HG02981 (cell line): Measurements from ENCODE around the gene NTM.

Source experiments
- ATAC-seq: cut with Tn5 transposase; IDR thresholded peaks from one replicate; pipeline ENCODE4 v1.9.1; 2021; ENCODE audit warnings: mild to moderate bottlenecking, moderate library complexity; ENCODE audit not compliant: unreplicated experiment

Gene NTM

DNA sequence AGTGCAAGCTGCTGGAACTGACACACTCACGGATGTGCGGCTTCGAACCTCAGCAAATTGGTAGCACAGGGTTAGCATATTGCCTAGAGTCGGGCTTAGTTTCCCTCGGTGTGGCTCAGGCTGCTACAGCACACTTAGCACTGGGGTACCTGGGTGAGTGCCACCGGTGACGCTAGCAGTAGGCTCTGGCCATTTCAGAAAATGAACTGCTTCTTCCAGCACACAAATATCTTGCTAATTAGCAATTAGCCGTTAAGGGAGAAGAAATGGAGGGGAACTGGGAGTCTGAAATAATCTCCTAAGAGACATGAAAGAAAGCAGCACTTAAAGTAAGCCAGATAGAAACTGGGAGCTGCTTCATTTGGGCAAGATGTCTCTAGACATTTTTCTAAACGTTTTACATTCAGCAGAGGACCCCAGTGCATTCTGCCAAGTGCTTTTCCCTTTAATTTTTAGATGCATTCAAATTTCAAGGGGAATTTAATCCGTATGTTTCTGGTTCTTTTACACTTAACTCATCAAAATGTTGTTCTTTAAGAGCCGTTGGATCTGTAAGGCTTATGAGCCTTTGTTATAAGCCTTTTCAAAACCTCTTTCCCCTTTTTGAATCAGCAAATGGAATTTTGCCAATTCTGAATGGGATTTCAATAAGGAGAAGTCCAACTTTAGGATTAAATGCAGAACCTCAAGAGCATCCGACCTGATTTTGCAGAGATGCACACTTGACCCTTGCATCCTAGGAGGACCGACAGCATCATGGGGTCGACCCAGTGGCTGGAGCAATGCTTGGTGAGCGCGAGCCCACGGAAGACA is 708.1 kb downstream of the NTM start:
- no peak for ATAC-seq

DNA sequence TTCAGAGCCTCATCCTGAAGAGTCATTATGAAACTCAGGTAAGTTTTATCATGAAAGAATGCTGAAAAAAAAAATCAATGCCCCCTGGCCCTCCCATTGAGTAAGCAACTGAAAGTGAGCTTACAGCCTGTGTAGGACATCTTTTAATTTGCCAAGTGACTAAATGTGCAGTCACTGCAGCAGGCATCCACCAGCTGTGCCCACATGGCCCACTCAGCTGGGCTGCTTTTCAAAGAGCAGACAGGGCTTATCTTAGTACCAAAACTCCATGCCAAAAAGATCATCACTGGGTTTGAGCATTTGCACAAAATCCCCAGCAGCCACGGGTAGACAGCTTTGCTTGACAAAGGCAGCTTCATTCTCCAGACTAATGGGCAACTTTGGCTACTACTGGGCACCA is 709.7 kb downstream of the NTM start:
- no peak for ATAC-seq

DNA sequence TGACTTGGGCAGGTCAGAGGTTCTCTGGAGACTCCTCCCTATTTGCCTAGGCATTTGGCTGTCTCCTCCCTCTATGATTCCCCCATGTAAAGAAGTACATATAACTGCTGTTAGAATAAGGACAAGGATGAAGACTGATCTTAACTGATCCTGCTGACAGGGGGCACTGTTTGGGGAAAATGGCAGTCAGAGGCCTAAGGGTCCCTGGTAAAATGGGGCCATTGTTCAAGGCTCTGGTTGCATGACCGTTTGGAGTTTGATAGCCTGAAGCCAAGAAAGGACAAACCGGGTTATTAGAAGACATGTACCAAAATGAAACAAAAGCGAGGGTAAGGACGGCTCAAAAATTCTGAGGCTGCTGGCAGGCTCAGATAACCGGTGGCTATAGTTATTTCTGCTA is 712.2 kb downstream of the NTM start:
- ATAC-seq = no peak

DNA sequence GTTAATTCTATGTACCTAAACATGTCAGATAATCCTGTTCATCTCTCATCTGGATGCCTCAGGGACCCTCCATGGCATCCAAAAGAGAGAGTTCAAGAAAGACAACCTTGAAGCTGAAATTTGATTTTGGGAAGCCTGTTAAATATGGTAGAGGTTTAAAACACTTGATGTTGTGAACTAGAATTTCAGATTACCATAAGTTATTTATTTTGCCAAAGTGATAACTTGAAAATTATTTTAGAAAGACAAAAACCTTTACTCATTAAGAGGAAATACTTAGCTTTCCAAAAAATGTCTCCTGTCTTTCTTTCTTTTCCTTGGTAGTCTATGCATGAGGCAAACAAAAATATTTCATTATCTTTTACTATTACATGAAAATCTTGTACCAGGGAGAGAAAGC is 714.0 kb downstream of the NTM start:
- no peak for ATAC-seq

DNA sequence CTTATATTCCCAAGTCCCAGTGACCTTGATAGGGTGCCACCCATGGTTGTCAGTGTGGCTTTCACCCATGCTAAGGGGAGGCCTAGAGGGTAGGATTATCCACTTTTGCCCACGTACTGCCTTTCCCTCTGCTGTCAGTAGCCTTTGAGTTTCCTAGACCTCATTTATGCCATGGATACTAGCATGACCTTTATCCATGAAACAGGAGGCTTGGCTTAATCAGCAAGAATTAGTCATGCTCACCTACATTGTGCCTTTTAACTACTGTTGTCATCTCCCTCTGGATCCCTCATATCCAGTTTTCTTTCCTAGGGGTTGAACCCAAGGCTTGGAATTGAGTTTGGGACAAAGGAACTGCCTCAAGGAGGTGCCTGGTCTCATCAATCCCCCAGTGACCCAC is 716.7 kb downstream of the NTM start:
- no peak for ATAC-seq

DNA sequence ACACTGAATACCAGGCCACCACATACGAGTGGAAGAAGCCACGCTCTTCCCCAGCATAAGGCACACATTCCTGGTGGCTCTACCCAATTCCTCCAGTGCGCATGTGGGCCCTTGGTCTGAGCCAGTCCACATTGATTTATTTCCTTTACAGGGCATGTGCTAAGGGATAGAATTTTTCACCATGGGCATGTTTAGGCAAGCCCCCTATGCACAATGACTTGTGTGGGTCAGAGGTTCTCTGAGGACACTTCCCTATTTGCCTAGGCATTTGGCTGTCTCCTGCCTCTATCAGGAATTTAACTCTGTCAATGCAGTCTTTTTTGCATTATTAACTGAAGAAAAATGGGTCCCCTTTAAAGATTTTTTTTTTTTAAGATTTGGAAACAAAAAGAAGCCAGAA is 718.1 kb downstream of the NTM start:
- ATAC-seq = no peak

DNA sequence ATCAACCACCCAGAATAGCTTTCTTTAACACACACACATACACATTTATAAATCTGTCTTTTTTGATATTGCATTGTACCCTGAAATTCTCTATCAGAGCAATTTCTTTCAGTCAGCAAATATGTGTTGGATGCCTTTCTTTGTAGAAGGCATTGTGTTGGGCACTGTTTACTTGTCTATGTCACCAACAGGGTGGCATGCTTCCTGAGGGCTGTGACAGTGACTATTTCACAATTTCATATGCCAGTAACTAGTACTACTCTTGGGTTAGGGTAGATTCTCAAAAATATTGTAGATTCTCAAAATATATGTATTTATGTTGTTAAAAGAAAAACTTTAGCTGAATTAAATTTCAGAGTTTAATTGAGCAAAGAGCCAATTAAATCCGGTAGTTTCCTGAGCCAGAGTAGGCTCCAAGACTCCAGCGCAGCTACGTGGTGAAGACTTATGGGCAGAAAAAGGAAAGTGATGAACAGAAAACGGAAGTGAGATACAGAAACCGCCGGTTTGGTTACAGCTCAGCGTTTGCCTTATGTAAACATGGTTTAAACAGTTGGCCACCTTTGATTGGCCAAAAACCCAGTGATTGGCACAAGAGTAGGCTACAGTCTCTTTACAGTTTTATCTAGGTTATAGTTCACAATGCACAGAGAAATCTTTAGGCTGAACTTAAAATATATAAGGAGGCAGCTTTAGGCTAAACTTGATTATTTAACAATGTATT is 723.3 kb downstream of the NTM start:
- ATAC-seq = no peak

DNA sequence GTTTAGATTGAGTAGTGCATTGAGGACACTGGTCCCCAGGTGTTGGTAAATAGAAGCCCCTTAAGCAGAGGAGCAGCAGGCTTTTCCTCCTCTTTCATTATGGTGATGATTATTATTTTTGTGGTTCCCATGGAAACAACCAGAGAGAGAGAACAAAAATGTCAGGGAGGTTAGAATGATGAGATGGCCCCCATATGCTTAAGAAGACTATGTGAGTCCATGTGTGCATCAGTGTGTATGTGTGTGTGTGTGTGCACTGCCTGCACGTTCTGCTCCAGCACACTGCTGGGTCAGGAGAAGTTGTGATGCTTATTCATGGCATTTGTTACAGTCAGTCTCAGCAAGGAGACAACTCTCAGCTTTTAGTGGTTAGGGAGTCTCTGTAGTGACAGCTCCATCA is 724.2 kb downstream of the NTM start:
- no peak for ATAC-seq

DNA sequence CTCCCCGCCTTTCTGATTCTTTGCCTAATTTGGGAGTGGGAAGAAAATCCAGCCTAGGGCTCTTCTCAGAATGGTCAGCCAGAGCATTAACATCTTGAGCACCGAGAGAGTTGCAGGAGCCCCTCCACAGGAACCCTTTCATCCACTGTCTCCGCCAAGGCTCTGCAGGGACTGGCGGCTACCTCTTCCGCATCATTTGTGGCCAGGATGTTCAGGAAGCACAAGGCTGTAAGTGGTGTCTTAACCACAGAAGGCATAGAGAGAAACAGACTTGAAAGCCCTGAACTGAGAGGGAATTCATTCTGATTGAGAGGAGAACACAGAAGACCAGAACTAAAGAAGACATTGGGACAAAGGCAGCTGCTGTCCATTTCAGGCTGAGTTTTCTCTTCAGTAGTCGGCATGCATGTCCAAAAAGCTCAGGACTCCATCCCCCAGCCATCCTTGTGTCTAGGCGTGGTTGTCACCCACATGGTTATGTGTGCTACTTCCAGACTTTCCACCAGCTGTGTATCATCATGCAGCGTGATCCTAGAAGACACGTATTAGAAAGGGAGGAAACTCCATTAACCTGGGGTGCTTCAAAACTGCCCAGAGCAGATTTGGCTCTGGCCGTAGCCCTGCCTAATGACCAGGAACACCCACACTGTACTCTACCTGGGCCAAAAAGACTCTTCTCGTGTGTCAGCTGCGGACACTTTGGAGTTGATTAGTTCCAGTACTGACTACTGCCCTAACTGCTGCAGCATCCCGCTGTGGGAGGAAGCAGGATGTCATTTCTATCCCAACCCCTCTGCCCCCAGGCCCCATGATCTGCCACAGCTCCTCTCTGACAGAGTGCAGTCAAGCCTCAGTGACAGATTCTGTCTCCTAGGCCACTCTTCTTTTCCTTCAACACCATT is 725.1 kb downstream of the NTM start:
- ATAC-seq = no peak

DNA sequence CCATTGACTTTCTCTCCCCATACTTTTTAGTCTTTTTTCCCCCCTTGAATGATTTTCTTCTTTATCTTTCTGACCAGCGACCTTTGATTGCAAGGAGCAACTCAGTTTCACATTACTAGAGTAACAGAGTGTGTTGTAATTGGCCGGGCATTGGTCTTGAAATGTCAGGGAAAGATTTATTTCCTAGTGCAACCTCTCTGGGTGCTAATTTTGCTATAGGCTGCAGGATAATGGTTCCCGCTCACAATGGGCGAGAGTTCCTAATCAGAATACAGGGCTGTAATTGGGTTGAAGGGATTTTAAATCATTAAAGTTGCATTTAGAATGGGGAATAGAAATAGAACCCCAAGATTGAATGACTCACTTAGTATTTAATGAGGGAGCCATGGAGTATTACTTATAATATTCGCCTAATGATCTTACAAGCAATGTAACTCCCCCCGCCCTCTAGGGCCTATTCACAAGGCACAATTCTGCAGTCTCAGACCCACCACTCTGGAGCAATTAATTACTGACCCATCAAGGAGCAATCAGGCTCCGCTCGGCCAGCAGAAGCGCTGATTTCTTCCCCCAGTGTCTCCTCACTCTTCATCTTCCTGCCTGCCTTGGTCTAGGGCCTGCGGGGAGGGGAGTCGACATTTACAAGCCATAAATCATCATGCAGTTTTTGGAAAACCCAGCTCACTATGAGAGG is 725.9 kb downstream of the NTM start:
- ATAC-seq = no peak

DNA sequence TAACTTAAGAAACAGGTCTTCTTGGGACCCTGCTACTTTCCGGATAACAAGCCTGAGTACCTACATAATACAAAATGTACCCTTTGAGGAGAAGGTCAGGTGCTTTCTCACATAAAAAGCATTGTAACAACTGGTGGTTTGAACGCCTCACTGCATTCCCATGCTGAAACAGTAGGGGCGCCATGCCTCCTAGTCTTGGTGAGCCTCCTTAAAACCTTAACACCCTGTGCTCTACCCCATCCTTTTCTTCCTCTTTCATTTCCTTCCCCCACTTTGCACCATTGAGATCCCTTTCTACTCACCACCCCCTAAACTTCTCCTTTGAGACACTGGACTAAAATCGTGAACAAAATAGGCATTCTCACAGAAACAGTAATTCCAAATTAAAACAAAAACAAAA is 729.3 kb downstream of the NTM start:
- no peak for ATAC-seq

DNA sequence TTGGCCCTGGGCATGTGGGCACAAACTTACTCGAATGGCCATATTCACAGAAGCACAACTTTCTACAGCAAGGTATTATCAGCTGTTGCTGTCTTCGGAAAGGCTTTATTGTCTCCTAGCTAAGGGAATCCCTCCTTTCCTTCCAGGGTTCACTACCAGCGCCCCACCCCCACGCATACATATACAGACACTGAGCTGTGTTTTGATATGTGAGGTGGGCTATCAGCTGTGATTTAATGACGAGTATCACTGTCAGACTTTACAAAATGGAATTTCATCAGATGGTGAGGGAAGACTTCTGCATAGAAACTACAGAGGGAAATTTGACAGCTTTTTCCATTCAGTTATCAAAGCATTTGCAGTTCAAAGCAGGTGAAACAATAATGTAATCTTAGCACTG is 730.2 kb downstream of the NTM start:
- ATAC-seq = no peak

DNA sequence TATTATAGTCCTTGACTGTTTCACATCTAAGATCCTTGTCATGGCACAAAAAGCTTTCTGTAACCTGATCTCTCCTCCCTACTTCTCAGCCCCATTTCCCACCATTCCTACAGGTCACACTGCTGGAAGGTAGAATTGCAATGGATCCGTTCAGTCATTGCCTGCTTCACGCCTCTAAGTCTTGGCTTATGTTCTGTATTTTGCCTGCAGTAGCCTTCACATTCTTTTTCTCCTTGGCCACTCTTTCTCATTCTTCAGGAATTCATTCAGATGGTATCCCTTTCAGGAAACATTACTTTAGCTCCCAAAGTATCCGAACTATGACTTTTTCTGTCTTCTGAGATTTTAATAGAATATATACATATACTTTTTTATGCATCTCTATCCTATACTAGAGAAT is 731.5 kb downstream of the NTM start:
- ATAC-seq = no peak

DNA sequence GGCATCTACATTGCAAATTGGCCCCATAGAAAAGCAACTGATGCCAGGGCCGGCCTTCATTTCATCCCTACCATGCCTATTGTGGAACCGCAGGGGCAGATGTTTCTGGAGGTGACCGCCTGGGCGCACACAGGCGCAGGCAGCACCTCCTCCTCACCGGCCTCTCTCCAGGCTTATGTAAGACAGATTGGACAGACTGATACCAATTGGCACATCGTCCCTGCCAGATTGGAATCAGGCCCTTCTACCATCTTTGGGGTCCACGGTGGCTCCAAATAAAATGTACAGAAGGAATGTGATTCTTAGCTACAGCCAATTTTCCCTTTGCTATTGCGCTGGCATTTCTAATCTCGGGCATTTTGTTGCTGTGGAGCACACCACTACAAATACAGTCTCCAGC is 732.6 kb downstream of the NTM start:
- no peak for ATAC-seq

DNA sequence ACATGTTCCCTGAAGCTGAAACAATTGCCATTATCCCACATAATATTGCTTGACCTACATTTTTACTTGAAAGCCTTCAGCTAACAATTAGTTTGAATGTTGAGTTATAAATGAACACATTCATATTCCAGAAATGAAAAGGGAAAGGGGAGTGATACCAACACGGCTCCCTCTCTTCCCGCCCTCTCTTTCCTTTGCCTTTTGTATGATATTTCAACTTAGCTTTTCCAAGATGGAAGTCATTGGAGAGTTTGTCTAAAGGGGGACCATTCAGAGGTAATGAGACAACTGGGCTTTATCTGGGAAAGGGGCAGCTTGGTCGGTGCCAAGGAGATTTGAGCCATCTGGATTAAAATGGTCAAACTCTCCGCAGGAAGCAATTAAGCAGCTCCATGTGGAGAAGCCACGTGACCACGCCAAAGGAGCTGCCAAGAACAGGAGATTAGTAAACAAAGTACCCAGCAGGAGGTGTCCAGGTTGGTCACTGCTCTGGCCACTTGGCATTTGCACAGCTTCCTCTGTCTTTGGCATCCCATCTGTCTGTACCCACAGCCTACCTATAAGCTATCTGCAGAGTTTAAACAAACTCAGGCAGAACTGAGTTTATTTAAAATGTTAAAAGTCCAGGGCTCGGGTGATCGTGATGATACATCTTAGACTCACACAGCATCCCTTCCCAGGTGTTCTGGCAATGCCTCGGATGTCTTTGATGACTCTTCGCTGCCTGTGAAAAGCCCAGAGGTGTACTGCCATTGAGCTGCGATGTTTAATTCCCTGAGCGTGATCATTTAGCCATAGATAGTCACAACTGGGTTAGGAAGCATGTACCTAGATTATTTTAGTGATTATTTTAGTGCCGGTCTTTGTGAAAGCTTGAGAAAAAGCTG is 735.9 kb downstream of the NTM start:
- ATAC-seq = no peak

DNA sequence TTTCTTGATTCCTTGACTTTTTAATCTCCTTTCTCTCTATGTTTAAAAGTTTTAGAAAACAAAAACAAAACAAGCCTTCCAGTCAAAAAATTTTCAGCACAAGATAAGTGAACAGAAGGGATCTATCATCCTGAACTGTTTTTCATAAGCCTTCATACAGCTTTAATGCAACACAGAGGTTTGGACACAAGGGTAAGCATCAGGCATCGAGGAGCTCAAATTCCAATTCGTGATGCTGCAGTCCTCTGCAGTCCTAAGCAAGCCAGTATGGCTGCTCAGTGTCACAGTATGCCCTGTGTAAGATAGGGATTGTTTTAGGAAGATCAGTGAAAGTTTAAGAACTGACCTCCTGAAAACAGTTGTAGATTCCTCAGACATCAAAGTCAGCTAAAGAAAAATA is 740.9 kb downstream of the NTM start:
- no peak for ATAC-seq

DNA sequence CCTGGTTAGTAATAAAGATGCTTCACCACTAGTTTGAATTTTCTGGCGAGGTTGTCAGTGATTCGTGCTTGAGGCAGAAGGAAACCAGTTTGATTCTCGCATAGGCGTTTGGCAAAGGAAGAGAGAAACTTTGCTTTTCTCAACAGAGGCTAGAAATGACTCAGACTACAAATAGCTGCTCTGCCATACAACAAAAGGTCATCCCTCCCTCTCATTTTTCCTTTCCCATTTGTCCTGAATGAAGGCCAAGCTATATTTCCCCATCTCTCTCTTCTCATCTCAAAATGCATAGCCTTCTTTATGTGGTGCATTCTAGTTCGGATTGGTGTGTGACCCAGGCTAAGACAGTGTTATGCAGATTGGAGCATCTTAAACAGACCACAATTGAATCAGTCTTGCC is 741.4 kb downstream of the NTM start:
- ATAC-seq = no peak

DNA sequence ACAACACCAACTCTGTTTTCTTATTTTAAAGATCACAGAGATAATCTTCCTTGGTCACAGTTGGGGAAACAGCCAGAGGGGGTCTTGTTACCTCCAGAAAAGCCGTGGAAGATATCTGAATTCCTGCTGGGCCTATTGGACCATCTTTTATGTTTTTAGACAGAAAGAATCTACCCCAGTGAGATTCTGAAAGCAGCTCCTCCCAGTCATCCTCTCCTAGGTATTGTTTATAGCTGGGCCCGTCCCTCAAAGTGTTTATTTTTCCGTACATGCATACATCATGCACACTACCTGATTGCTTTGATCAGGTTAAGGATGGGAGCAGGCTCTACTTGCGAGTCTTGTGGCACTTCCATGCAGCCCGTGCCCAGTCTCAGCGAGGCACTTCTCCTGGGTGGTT is 742.4 kb downstream of the NTM start:
- ATAC-seq = no peak

DNA sequence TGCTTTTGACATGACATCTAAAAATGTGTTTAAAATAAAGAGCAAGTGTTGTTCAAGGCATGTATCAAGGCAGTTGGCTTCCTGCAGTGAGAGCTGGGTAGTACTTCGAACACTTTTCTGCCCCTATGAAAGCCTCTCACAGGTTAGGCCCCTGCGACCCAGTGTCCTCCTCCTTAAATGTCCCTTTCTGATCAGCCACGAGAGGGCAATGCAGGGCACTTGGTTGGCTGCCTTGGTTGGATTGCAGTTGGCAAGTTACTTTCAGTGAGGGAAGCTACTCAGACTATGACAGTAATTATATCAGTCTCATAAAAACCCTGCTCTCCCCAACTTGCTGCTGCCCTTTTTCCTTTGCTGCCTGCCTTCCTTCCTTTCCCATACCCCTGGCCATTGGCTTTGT is 743.8 kb downstream of the NTM start:
- ATAC-seq = no peak

DNA sequence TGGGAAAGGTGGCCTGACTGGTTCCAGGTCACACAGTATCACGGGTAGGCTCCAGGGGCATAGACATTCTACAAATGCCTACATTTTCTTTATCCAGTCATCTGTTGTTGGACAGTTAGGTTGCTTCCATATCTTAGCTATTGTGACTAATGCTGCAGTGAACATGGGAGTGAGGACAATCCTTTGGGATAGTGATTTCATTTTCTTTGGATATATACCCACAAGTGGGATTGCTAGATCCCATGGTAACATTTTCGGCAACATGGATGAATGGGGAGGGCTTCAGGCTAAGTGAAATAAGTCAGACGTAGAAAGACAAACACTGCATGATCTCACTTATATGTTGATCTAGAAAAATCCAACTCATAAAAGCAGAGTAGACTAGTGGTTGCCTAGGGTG is 744.3 kb downstream of the NTM start:
- no peak for ATAC-seq
